HEK293 (cell line): Measurements from ENCODE around the gene DAZAP1.

Experiments used
- CTCF ChIA-PET: fragments of 350-600 bp; formaldehyde crosslinking; extraction: SDS; loops from one replicate; lab custom pipeline; 2021; ENCODE audit warnings: antibody characterized with exemption; lab: Yijun Ruan, JAX
- POLR2A ChIA-PET: fragments of 300-600 bp; formaldehyde crosslinking; extraction: SDS; loops from one replicate; lab custom pipeline; 2020; ENCODE audit warnings: antibody characterized with exemption, inconsistent platforms; lab: Yijun Ruan, JAX
- H3K27ac ChIP-seq: fragments of 200-500 bp; sonication (Bioruptor generic); 2 replicates; pipeline ENCODE4 v1.5.1; 2014; ENCODE audit warnings: low read depth, low read length, control low read depth, inconsistent platforms; ENCODE audit errors: extremely low read depth
- H3K36me3 ChIP-seq, 2 experiments: fragments of 200-500 bp in 1 of 2; sonication (Bioruptor generic) in 1 of 2; 1 replicate in 1 of 2; 2 replicates in 1 of 2; pipeline ENCODE4 v1.5.1; 2014 to 2017; ENCODE audit warnings: inconsistent platforms in 2 of 2, low read length in 2 of 2; ENCODE audit not compliant: control insufficient read depth in 2 of 2, insufficient read depth in 1 of 2
- H3K4me1 ChIP-seq: fragments of 200-500 bp; sonication (Bioruptor generic); 2 replicates; pipeline ENCODE4 v1.5.1; 2014; ENCODE audit warnings: mild to moderate bottlenecking, low read length, inconsistent platforms; ENCODE audit not compliant: control insufficient read depth, insufficient read depth
- H3K4me3 ChIP-seq: 2 replicates; pipeline ENCODE4 v1.5.1; 2011; ENCODE audit warnings: low read depth, mild to moderate bottlenecking, control low read depth, low read length, moderate library complexity
- H3K9me3 ChIP-seq: fragments of 200-500 bp; sonication (Bioruptor generic); 2 replicates; pipeline ENCODE4 v1.5.1; 2014; ENCODE audit warnings: low read depth, low read length, inconsistent platforms; ENCODE audit not compliant: control insufficient read depth, insufficient read depth
- ELK4 ChIP-seq: IDR thresholded peaks from 2 replicates; pipeline ENCODE4 v1.6.1; 2011; ENCODE audit warnings: mild to moderate bottlenecking, low read depth, low read length, borderline replicate concordance
- GFI1B ChIP-seq: fragments of 450-650 bp; formaldehyde crosslinking; IDR thresholded peaks from 2 replicates; pipeline ENCODE4 v1.5.1; 2016; ENCODE audit warnings: missing biosample characterization, missing genetic modification characterization
- GLI2 ChIP-seq: fragments of 450-650 bp; formaldehyde crosslinking; IDR thresholded peaks from 2 replicates; pipeline ENCODE4; 2017; ENCODE audit warnings: missing biosample characterization, missing genetic modification characterization, low read depth, borderline replicate concordance
- HOXA7 ChIP-seq: sonication (generic); formaldehyde crosslinking; IDR thresholded peaks from 2 replicates; pipeline ENCODE4 v1.8.1; 2022; ENCODE audit warnings: missing genetic modification reagents, borderline replicate concordance
- IKZF3 ChIP-seq: fragments of 450-650 bp; IDR thresholded peaks from 2 replicates; pipeline ENCODE4 v1.5.0; 2018; ENCODE audit warnings: missing biosample characterization, mild to moderate bottlenecking, missing genetic modification characterization, moderate library complexity
- KLF9 ChIP-seq: fragments of 450-650 bp; formaldehyde crosslinking; IDR thresholded peaks from 2 replicates; pipeline ENCODE4 v1.5.1; 2016; ENCODE audit warnings: missing biosample characterization, missing genetic modification characterization, low read depth
- OSR2 ChIP-seq: fragments of 450-650 bp; formaldehyde crosslinking; IDR thresholded peaks from 2 replicates; pipeline ENCODE4 v1.5.1; 2016; ENCODE audit warnings: missing biosample characterization, missing genetic modification characterization
- PRDM1 ChIP-seq: fragments of 450-650 bp; formaldehyde crosslinking; IDR thresholded peaks from 2 replicates; pipeline ENCODE4; 2016; ENCODE audit warnings: missing biosample characterization, missing genetic modification characterization
- REST ChIP-seq: fragments of 450-650 bp; formaldehyde crosslinking; IDR thresholded peaks from 2 replicates; pipeline ENCODE4 v1.5.1; 2016; ENCODE audit warnings: missing biosample characterization, missing genetic modification characterization
- SETDB1 ChIP-seq: IDR thresholded peaks from one replicate; pipeline ENCODE4 v1.6.1; 2017; ENCODE audit warnings: mild to moderate bottlenecking, low read length, moderate library complexity, mixed read lengths; ENCODE audit not compliant: insufficient read length
- SP7 ChIP-seq: fragments of 450-650 bp; formaldehyde crosslinking; IDR thresholded peaks from 2 replicates; pipeline ENCODE4 v1.5.1; 2016; ENCODE audit warnings: missing biosample characterization, missing genetic modification characterization
- ZNF121 ChIP-seq: fragments of 450-650 bp; formaldehyde crosslinking; IDR thresholded peaks from 2 replicates; pipeline ENCODE4 v1.5.1; 2016; ENCODE audit warnings: missing biosample characterization, missing genetic modification characterization
- ZNF146 ChIP-seq: fragments of 450-650 bp; formaldehyde crosslinking; IDR thresholded peaks from 2 replicates; pipeline ENCODE4 v1.5.1; 2016; ENCODE audit warnings: missing biosample characterization, missing genetic modification characterization
- ZNF16 ChIP-seq: fragments of 450-650 bp; formaldehyde crosslinking; IDR thresholded peaks from 2 replicates; pipeline ENCODE4 v1.5.1; 2016; ENCODE audit warnings: low read depth, missing biosample characterization, missing genetic modification characterization
- ZNF202 ChIP-seq: fragments of 450-650 bp; formaldehyde crosslinking; IDR thresholded peaks from 2 replicates; pipeline ENCODE4 v1.5.1; 2016; ENCODE audit warnings: missing biosample characterization, missing genetic modification characterization, borderline replicate concordance
- ZNF239 ChIP-seq: fragments of 450-650 bp; formaldehyde crosslinking; IDR thresholded peaks from 2 replicates; pipeline ENCODE4 v1.5.1; 2016; ENCODE audit warnings: missing biosample characterization, missing genetic modification characterization
- ZNF24 ChIP-seq: fragments of 450-650 bp; formaldehyde crosslinking; IDR thresholded peaks from 2 replicates; pipeline ENCODE4 v1.5.1; 2016; ENCODE audit warnings: missing biosample characterization, missing genetic modification characterization
- ZNF404 ChIP-seq: fragments of 450-650 bp; formaldehyde crosslinking; IDR thresholded peaks from 2 replicates; pipeline ENCODE4 v1.5.1; 2017; ENCODE audit warnings: missing biosample characterization, missing genetic modification characterization
- ZNF433 ChIP-seq: fragments of 450-650 bp; formaldehyde crosslinking; IDR thresholded peaks from 2 replicates; pipeline ENCODE4 v1.5.1; 2016; ENCODE audit warnings: missing biosample characterization, missing genetic modification characterization, low read depth
- ZNF548 ChIP-seq: fragments of 450-650 bp; formaldehyde crosslinking; IDR thresholded peaks from 2 replicates; pipeline ENCODE4 v1.5.1; 2016; ENCODE audit warnings: missing biosample characterization, missing genetic modification characterization
- ZNF560 ChIP-seq: fragments of 450-650 bp; formaldehyde crosslinking; IDR thresholded peaks from 2 replicates; pipeline ENCODE4 v1.5.1; 2017; ENCODE audit warnings: missing biosample characterization, missing genetic modification characterization, borderline replicate concordance
- ZNF626 ChIP-seq: fragments of 450-650 bp; sonication (Bioruptor Pico); formaldehyde crosslinking; IDR thresholded peaks from 2 replicates; pipeline ENCODE4 v1.5.1; 2018; ENCODE audit warnings: missing biosample characterization, missing genetic modification characterization, inconsistent platforms
- ZNF654 ChIP-seq: fragments of 450-650 bp; formaldehyde crosslinking; IDR thresholded peaks from 2 replicates; pipeline ENCODE4 v1.5.1; 2016; ENCODE audit warnings: low read depth, missing biosample characterization, missing genetic modification characterization
- ZNF660 ChIP-seq: fragments of 450-650 bp; IDR thresholded peaks from 2 replicates; pipeline ENCODE4 v1.5.1; 2018; ENCODE audit warnings: missing biosample characterization, mild to moderate bottlenecking, missing genetic modification characterization
- ZNF670 ChIP-seq: fragments of 450-650 bp; formaldehyde crosslinking; IDR thresholded peaks from 2 replicates; pipeline ENCODE4 v1.5.1; 2016; ENCODE audit warnings: missing biosample characterization, missing genetic modification characterization, low read depth
- ZNF677 ChIP-seq: fragments of 450-650 bp; IDR thresholded peaks from 2 replicates; pipeline ENCODE4 v1.5.0; 2018; ENCODE audit warnings: missing biosample characterization, mild to moderate bottlenecking, missing genetic modification characterization, moderate library complexity
- ZNF843 ChIP-seq: fragments of 450-650 bp; formaldehyde crosslinking; IDR thresholded peaks from 2 replicates; pipeline ENCODE4 v1.5.1; 2016; ENCODE audit warnings: missing biosample characterization, missing genetic modification characterization
- ZSCAN23 ChIP-seq: fragments of 450-650 bp; formaldehyde crosslinking; IDR thresholded peaks from 2 replicates; pipeline ENCODE4 v1.5.1; 2016; ENCODE audit warnings: missing biosample characterization, missing genetic modification characterization
- TF ChIP-seq, protein P1 (sequence below): fragments of 450-650 bp; formaldehyde crosslinking; IDR thresholded peaks from 2 replicates; pipeline ENCODE4 v1.5.1; 2016; ENCODE audit warnings: missing biosample characterization, missing genetic modification characterization

Gene DAZAP1

GRCh38 chr19:1457031-1457739, 49.8 kb downstream of the DAZAP1 start:
- ChIA-PET CTCF (interaction anchor here (0.6 to 1.4 kb wide), 3 partner anchors 9 to 13 kb away, joined by 3 to 5 read pairs (median 4); no protein-coding TSS in a partner anchor), POLR2A (interaction anchor here (0.6 to 1.4 kb wide), 3 partner anchors 12 to 188 kb away, joined by 4 to 6 read pairs (median 4); partner anchors contain the start of gene CIRBP)
- no peak for TF ChIP-seq ZNF677 (tag by site-specific recombination)
- TF ChIP-seq ZNF24 (tag by site-specific recombination): no peak
- TF ChIP-seq REST (tag by site-specific recombination): no peak
- no peak for TF ChIP-seq ZNF16
- TF ChIP-seq ZNF239 (tag by site-specific recombination): no peak
- TF ChIP-seq SP7 (tag by site-specific recombination): no peak
- no peak for TF ChIP-seq ZNF202 (tag by site-specific recombination)
- no peak for TF ChIP-seq ZNF660 (tag by site-specific recombination)
- TF ChIP-seq ZNF560: no peak
- no peak for TF ChIP-seq ZNF404 (tag by site-specific recombination)
- TF ChIP-seq ZSCAN23 (tag by site-specific recombination): no peak
- no peak for TF ChIP-seq ZNF843 (tag by site-specific recombination)
- TF ChIP-seq ZNF121: no peak
- no peak for TF ChIP-seq ZNF146
- TF ChIP-seq PRDM1: no peak
- TF ChIP-seq ZNF654: no peak
- no peak for TF ChIP-seq IKZF3 (tag by site-specific recombination)
- TF ChIP-seq, protein P1, sequence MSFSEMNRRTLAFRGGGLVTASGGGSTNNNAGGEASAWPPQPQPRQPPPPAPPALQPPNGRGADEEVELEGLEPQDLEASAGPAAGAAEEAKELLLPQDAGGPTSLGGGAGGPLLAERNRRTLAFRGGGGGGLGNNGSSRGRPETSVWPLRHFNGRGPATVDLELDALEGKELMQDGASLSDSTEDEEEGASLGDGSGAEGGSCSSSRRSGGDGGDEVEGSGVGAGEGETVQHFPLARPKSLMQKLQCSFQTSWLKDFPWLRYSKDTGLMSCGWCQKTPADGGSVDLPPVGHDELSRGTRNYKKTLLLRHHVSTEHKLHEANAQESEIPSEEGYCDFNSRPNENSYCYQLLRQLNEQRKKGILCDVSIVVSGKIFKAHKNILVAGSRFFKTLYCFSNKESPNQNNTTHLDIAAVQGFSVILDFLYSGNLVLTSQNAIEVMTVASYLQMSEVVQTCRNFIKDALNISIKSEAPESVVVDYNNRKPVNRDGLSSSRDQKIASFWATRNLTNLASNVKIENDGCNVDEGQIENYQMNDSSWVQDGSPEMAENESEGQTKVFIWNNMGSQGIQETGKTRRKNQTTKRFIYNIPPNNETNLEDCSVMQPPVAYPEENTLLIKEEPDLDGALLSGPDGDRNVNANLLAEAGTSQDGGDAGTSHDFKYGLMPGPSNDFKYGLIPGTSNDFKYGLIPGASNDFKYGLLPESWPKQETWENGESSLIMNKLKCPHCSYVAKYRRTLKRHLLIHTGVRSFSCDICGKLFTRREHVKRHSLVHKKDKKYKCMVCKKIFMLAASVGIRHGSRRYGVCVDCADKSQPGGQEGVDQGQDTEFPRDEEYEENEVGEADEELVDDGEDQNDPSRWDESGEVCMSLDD: no peak
- no peak for TF ChIP-seq GLI2
- Histone ChIP-seq H3K27ac (no peak overlapping the region), H3K4me1 (no peaks in the 10 kb centered on the region), H3K36me3 (peaks cover 0 to 16% of the 10 kb centered on the region in 2 experiments; a peak in 1 of 3 replicates), H3K4me3 (no peak overlapping the region), H3K9me3 (no peaks in the 10 kb centered on the region)

- Histone ChIP-seq H3K4me1 (no peaks in the 10 kb centered on the region), H3K4me3 (no peak overlapping the region), H3K9me3 (no peaks in the 10 kb centered on the region), H3K27ac (no peak overlapping the region), H3K36me3 (peaks cover 0 to 16% of the 10 kb centered on the region in 2 experiments; a peak in 1 of 3 replicates)
- ChIA-PET POLR2A (interaction anchor here (0.6 to 1.4 kb wide), 4 partner anchors 11 to 189 kb away, joined by 3 to 6 read pairs (median 4); partner anchors contain the start of gene CIRBP), CTCF (interaction anchor here (0.6 to 1.4 kb wide), 3 partner anchors 8 to 180 kb away, joined by 3 to 5 read pairs (median 4); no protein-coding TSS in a partner anchor)
- TF ChIP-seq SETDB1: no peak
- TF ChIP-seq ZNF433: no peak
- no peak for TF ChIP-seq HOXA7 (CRISPR knock-in tag)
- TF ChIP-seq ZNF670 (tag by site-specific recombination): no peak
- no peak for TF ChIP-seq ZNF626 (tag by site-specific recombination)
- no peak for TF ChIP-seq KLF9 (tag by site-specific recombination)
- TF ChIP-seq ELK4: no peak
- TF ChIP-seq OSR2 (tag by site-specific recombination): no peak
- TF ChIP-seq GFI1B (tag by site-specific recombination): no peak
- TF ChIP-seq ZNF548: no peak
Measured at GRCh38 chr19:1457892-1458291, 50.5 kb downstream of the DAZAP1 start.
